ENCODE data around the gene TERB2.

GRCh38 chr15:44971036-44971435 lies 14.5 kb downstream of the TERB2 start:
- TF ChIP-seq, protein P1, sequence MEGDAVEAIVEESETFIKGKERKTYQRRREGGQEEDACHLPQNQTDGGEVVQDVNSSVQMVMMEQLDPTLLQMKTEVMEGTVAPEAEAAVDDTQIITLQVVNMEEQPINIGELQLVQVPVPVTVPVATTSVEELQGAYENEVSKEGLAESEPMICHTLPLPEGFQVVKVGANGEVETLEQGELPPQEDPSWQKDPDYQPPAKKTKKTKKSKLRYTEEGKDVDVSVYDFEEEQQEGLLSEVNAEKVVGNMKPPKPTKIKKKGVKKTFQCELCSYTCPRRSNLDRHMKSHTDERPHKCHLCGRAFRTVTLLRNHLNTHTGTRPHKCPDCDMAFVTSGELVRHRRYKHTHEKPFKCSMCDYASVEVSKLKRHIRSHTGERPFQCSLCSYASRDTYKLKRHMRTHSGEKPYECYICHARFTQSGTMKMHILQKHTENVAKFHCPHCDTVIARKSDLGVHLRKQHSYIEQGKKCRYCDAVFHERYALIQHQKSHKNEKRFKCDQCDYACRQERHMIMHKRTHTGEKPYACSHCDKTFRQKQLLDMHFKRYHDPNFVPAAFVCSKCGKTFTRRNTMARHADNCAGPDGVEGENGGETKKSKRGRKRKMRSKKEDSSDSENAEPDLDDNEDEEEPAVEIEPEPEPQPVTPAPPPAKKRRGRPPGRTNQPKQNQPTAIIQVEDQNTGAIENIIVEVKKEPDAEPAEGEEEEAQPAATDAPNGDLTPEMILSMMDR (IDR thresholded peaks at IDR 0.05): no peak
- no peak for TF ChIP-seq POLR2A (IDR thresholded peaks at IDR 0.05)

Data from uterus (tissue), 2 donors.